T1000 (cell line): ENCODE data around the gene FGF22.

Experiments used
- DNase-seq: peaks from one replicate; lab custom pipeline; 2025; ENCODE audit warnings: mixed read lengths; lab: John Stamatoyannopoulos, UW

The FGF22 gene

GRCh38 chr19:644363-644762 is 4.7 kb downstream of the FGF22 start:
- no peak for DNase-seq

GRCh38 chr19:644789-645188 is 5.1 kb downstream of the FGF22 start:
- no peak for DNase-seq

GRCh38 chr19:645912-646778 is 6.5 kb downstream of the FGF22 start:
- no peak for DNase-seq

DNA sequence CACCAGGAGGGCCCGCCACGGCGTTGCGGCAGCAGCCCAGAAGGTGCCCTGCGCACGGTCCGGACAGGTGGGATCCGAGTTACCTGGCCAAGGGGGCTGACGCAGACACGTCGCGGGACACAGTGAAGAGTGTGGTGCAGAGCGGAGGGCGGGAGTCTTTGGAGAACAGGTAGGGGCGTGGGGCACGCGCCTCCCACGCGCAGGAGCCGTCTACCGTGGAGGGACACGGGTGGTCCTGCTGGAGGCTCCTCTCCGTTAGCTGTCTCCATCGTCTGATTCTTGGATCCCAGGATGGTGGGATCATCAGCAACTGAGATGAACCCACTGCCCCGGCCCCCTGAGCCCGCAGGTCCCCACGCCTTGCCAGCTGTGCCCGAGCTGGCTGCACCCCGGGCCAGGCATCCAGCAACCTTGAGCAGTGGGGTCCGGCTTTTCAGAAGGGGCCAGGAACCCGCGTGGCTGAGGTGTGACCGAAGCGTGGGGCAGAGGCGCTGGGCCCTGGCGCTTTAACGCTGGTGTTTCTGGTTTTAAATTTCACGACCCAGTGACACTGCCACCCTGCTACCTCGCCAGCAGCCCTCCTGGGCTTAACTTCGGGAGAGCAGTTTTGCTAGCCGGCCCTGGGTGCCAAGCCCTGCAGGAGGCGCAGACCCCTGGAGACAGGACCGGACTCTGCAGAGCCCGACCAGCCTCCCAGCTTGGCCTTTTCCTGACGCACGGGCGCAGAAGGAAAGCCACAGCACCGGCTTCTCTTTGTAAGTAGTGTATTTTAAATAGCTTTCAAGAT is 7.3 kb downstream of the FGF22 start:
- DNase-seq = no peak

GRCh38 chr19:647566-648284 is 8.0 kb downstream of the FGF22 start:
- no peak for DNase-seq

GRCh38 chr19:648305-648704 is 8.6 kb downstream of the FGF22 start:
- DNase-seq = no peak

GRCh38 chr19:648904-649801 is 9.5 kb downstream of the FGF22 start:
- DNase-seq = no peak

GRCh38 chr19:650121-650520 is 10.4 kb downstream of the FGF22 start:
- no peak for DNase-seq

- no peak for DNase-seq
These were observed 11.6 kb downstream of the FGF22 start for GRCh38 chr19:651114-651818.

- no peak for DNase-seq
These were observed 12.3 kb downstream of the FGF22 start for GRCh38 chr19:651991-652390.

- no peak for DNase-seq
These were observed 13.0 kb downstream of the FGF22 start for GRCh38 chr19:652467-653389.

GRCh38 chr19:653425-653824 is 13.7 kb downstream of the FGF22 start:
- no peak for DNase-seq

DNA sequence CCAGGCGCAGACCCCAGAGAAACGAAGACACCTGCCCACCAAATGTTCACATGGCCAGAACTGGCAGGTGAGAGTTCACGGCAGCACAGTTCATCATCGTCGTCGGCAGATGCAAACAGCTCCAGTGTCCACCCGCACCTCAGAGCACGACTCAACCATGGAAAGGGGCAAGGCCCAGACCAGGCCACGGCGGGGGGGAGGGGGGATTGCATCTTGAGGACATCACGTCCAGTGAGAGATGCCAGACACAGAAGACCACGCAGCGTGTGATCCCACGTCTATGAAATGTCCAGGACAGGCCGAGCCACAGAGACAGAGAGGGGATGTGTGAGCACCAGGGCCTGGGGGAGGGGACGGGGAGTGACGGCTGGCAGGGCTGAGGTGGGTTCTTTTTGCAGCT is 16.0 kb downstream of the FGF22 start:
- no peak for DNase-seq

DNA sequence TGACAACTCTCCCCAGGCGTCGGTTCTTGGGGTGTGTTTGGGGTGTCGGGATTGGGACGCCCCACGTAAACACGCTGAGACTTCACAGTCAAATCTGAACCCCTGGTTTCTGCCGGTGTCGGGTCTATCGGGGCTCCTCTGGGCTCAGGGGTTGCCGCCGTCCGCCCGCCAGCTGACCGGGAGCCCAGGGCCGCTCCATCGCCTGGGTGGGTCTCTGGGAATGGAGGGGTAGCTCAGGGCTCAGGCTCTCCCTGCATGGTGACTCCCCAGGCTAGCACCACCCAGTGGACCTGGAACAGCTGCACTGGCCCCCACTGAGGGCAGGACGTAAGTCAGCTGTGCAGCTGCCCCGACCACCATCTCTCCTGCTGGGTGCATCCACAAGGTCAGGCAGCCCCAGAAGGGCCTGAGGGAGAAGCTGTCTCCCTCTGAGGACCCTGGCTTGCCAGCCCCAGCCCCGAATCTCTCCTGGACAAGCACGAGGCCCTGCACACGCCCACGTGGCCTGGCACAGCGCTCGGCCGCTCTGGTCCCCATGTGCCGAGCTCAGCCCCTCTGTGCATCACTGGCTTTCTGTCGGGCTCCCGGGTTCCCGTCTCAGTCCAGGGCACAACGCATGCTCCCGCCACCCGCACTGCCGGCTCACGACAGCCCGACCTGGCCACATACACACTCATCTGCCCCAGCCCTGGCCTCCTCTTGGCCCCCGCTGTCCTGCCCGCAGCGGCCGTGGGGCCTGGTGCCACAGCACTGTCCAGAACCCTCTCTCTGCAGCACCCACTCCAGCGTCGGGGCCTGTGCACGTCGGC is 17.3 kb downstream of the FGF22 start:
- DNase-seq = no peak

- DNase-seq = no peak
These were observed 17.9 kb downstream of the FGF22 start for GRCh38 chr19:657611-658010.

DNA sequence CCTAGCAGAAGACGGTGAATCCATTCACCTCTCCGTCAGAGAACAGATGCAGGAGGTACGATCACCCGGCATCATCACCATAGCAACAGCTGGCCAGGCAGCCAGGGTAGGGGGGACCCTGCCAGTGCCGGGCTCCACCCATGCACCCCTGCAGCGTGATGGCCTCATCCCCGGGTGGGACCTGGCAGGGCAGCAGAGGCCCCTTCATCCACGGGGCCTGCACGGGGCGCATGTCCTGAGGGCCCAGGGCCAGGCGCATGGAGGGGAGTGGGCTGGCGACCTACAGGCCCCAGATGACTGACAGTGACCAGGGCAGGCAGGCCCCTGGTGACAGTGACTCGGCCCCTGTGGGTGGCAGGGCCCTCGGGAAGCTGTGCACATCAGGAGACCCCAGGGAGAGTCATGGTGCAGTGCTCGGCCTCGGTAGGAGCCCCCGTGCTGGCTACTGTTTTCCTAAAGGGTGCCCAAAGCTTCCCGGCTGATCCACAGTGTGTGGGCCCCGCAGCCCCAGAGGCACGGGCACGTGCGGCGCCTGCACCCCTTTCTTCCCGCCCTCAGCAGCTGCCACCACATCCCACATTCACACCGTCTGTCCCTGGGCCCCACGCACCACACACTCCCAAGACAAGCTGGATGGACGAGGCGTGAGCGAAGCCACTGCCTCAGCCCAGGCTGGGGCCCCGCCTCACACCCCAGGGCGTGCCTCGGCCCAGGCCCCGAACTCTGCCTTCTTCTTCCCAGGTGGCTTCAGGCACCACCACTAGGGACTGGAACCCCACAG is 18.6 kb downstream of the FGF22 start:
- no peak for DNase-seq

DNA sequence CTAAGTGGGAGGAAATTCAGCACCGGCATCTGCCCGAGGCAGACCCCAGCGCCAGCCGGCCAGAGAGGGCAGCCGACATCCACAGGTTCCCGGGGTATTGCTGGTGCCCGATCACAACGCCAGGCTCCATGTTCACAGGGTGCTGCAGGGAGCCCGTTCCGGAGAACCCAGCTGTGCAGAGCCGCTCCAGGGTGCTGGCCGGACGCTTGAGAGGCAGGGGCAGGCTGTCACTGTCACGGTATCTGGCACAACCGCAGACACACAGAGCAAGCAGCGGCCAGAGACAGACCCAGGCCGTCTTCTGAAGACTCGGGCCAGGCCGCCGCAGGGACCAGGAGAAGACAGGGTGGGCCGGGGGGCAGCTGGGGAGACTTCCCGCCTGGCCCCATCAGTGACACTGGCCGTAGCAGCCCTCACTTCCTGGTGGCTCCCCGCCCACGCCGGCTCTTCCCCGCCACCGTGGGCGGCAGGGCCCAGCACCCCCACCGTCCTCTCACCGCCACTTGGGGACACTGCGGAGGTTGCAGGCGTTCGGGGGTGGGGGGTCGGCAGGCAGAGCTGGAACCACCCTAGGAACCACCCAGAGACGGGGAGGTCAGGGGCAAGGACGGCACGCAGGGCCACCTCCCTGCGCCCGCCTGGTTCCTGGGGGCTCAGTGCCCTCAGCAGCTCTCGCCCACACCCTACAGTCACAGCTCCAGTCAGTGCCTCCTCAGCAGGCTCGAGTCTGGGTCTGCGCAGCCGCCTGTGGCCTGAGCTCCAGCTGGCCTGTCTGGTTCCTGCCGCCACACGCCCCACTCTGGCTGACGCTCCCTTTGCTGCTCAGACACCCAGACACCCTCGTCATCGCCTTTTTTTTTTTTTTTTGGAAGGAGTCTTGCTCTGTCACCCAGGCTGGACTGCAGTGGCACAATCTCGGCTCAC is 19.5 kb downstream of the FGF22 start:
- DNase-seq = no peak
